ENCODE results near the gene IFT172. TPM values are rescaled to one million over a fixed set of nuclear protein-coding genes. Genes with fewer than 3 reads are reported as not detected.
A peak's percentile ranks its signal among the peaks of the same experiment; 100 is the strongest.

The IFT172 gene
- total and polyA plus RNA-seq, 2 donors (not counting 3 experiments of a cell fraction or from before 2014, with no cell fraction given) = 29.4 to 34.1 TPM

GRCh38 chr2:27509326-27509725, 19.8 kb upstream of the IFT172 start:
- peak; percentile 37 for FAIRE-seq

More at GRCh38 chr2:27509326-27509725, 19.8 kb upstream of the IFT172 start:
- Histone ChIP-seq H3K4me2 (ENCODE audit: insufficient read depth, low read length) (no peak overlapping the region), H2AFZ (ENCODE audit: low read depth, low read length) (no peak overlapping the region), H3K79me2 (ENCODE audit: control insufficient read depth, insufficient read depth, low read length) (no peaks in the 10 kb centered on the region), H3K27me3 (ENCODE audit: control insufficient read depth in 2 of 2, insufficient read depth in 2 of 2, low read length in 2 of 2) (no peaks in the 10 kb centered on the region), H4K20me1 (replicated peaks; ENCODE audit: control insufficient read depth, extremely low read depth, insufficient read depth, low read length) (no peaks in the 10 kb centered on the region), H3K27ac (ENCODE audit: insufficient read depth, low read depth, low read length) (no peak overlapping the region), H3K36me3 (ENCODE audit: control insufficient read depth in 2 of 2, extremely low read depth in 1 of 2, insufficient read depth in 2 of 2, low read length in 2 of 2) (no peaks in the 10 kb centered on the region), H3K9ac (replicated peaks; ENCODE audit: extremely low read depth, insufficient read depth, low read length) (no peak overlapping the region), H3K4me1 (ENCODE audit: control insufficient read depth, extremely low read depth, insufficient read depth, low read length) (no peaks in the 10 kb centered on the region), H3K9me3 (replicated peaks; ENCODE audit: control insufficient read depth, insufficient read depth, low read length) (no peaks in the 10 kb centered on the region), H3K9me1 (replicated peaks; ENCODE audit: control insufficient read depth, extremely low read depth, insufficient read depth, low read length) (no peaks in the 10 kb centered on the region), H3K4me3 (replicated peaks in 1 of 3; ENCODE audit: insufficient read depth in 1 of 3, low read depth in 1 of 3, low read length in 3 of 3) (no peak overlapping the region)
- intact Hi-C loops (cut with micrococcal nuclease) (no loop called here), dilution Hi-C loops (cut with MboI; ENCODE audit: extremely low pct_ligation_motif_present, low sequenced_read_pairs) (no loop called here)
- DNase-seq (ENCODE audit: low read depth, low spot score) = no peak
- ChIA-PET CTCF (interaction anchor here (0.8 to 1.2 kb wide), 2 partner anchors 12 to 14 kb away, joined by 3 to 4 read pairs; partner anchors contain the start of genes FNDC4 and GCKR), POLR2A (no interaction called here)
- BruUV-seq (replicated peaks) = no TSS peak
- TF ChIP-seq MAX (IDR thresholded peaks at IDR 0.05; ENCODE audit: insufficient read depth, insufficient read length) (no peak), JUN (IDR thresholded peaks at IDR 0.05; ENCODE audit: borderline replicate concordance, insufficient read depth, insufficient read length, low read depth) (no peak), CTCF (IDR thresholded peaks at IDR 0.05; ENCODE audit: extremely low read depth in 1 of 2, insufficient read depth in 1 of 2, low read depth in 1 of 2, low read length in 2 of 2) (no peak), EZH2 (IDR thresholded peaks at IDR 0.05; ENCODE audit: borderline replicate concordance, low read depth, low read length, severe bottlenecking) (no peak), POLR2AphosphoS5 (IDR thresholded peaks at IDR 0.05; ENCODE audit: insufficient read depth, low read depth, low read length) (no peak), GATA2 (IDR thresholded peaks at IDR 0.05; ENCODE audit: insufficient read depth, insufficient read length, low read depth, low read length) (no peak), FOS (IDR thresholded peaks at IDR 0.05; ENCODE audit: borderline replicate concordance, insufficient read depth, low read length) (no peak), POLR2A (IDR thresholded peaks at IDR 0.05; ENCODE audit: low read depth, low read length) (no peak), MYC (IDR thresholded peaks at IDR 0.05; ENCODE audit: low read depth, low read length) (no peak)
